GM13977 (cell line): ENCODE results near the gene TMEM234.

Experiments
- DNase-seq: peaks from one replicate; pipeline ENCODE4 v3.0.0; 2012; ENCODE audit warnings: low spot score
- in situ Hi-C: fragments of 300-500 bp; cut with MboI; formaldehyde crosslinking; loops from one replicate; pipeline ENCODE4 v1.12.0; 2022; ENCODE audit warnings: low sequenced_read_pairs, low pct_unique_long_range_greater_than_20kb, mixed read lengths, inconsistent platforms; ENCODE audit not compliant: unreplicated experiment
- TF ChIP-seq, protein P1 (sequence below): IDR thresholded peaks from 2 replicates; pipeline ENCODE4 v1.5.1; 2012; ENCODE audit warnings: mild to moderate bottlenecking, control low read depth; ENCODE audit not compliant: insufficient read depth; ENCODE audit errors: extremely low read depth, missing control alignments

TMEM234 gene

GRCh38 chr1:32200226-32201010 lies 21.7 kb downstream of the TMEM234 start, which contains the start of gene CCDC28B:
Gene CCDC28B, plus strand, starts transcription at chr1:32200595. Its CDS starts 1,341 bp downstream, at chr1:32201936.
- in situ Hi-C loops: loop anchor here (25.0 kb wide), 1 partner anchor 212 kb away; no protein-coding TSS in a partner anchor
- TF ChIP-seq, protein P1, sequence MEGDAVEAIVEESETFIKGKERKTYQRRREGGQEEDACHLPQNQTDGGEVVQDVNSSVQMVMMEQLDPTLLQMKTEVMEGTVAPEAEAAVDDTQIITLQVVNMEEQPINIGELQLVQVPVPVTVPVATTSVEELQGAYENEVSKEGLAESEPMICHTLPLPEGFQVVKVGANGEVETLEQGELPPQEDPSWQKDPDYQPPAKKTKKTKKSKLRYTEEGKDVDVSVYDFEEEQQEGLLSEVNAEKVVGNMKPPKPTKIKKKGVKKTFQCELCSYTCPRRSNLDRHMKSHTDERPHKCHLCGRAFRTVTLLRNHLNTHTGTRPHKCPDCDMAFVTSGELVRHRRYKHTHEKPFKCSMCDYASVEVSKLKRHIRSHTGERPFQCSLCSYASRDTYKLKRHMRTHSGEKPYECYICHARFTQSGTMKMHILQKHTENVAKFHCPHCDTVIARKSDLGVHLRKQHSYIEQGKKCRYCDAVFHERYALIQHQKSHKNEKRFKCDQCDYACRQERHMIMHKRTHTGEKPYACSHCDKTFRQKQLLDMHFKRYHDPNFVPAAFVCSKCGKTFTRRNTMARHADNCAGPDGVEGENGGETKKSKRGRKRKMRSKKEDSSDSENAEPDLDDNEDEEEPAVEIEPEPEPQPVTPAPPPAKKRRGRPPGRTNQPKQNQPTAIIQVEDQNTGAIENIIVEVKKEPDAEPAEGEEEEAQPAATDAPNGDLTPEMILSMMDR: no peak
- peak; percentile 79 for DNase-seq

DNA sequence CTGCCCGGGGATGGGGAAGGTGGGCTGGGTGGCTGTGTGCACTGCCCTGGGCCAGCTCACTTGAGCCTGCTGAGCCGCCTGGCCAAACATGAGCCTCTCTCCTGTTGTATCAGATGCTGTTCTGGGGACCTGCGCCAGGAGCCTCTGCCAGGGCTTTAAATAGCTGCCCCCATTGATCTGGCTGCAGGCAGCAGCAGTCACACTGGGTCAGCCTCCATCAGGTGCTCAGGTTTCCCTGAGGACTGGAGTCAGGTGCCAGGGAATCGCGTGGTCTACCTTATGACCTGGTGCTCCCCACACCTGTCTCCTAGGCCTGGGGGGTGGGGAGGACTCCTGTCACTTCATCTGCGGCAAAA lies 22.5 kb downstream of the TMEM234 start:
- TF ChIP-seq, protein P1: no peak
- in situ Hi-C loops: loop anchor here (25.0 kb wide), 1 partner anchor 213 kb away; no protein-coding TSS in a partner anchor
- DNase-seq: no peak

GRCh38 chr1:32199043-32199716 lies 23.0 kb downstream of the TMEM234 start:
- TF ChIP-seq, protein P1: no peak
- in situ Hi-C loops: no loop called here
- DNase-seq: no peak

- in situ Hi-C loops: no loop called here
- DNase-seq: no peak
- TF ChIP-seq, protein P1: no peak
Measured at GRCh38 chr1:32198237-32199042, 23.7 kb downstream of the TMEM234 start.

GRCh38 chr1:32197837-32198236 lies 24.3 kb downstream of the TMEM234 start:
- in situ Hi-C loops: no loop called here
- no peak for DNase-seq
- TF ChIP-seq, protein P1: no peak

GRCh38 chr1:32197074-32197473 lies 25.1 kb downstream of the TMEM234 start:
- in situ Hi-C loops: no loop called here
- no peak for DNase-seq
- TF ChIP-seq, protein P1: no peak
